ENCODE data around the gene SP6. TPM values are rescaled to one million over a fixed set of nuclear protein-coding genes. Genes with fewer than 3 reads are reported as not detected.
A peak's percentile ranks its signal among the peaks of the same experiment; 100 is the strongest.

The SP6 gene
- total and polyA plus RNA-seq, 2 of the 4 experiments (the other 2 are of a cell fraction) = under 0.01 to 0.31 TPM

DNA sequence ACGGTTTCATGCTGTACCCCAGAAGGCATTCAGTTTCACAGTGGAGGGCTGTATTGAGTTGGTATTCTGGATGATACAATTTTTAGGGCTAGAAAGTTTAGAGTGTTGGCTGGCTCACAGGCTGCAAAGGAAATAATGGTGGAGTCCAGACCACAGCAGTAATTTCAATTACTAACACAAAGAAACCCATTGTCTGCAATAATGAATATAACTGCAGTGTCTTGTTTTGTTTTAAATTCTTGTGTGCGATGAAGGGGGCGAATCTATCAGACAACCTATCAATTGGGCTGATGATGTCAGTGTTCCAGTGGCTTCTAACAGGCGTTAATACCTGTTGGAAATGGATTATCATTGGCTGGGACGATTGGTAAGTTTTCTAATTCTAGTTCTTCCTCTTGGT is 46.6 kb upstream of the SP6 start:
- Histone ChIP-seq H3K4ac (ENCODE audit: low read depth, low read length) (peak overlapping the region; percentile 42; the same call in 1 of the 2 replicates), H3K18ac (ENCODE audit: low read depth, low read length) (no peak overlapping the region), H3K9me1 (ENCODE audit: insufficient read depth, low read length) (0 out of 2 replicates have a peak, but pooled peaks cover 7% of the 10 kb centered on the region), H3K27me3 (ENCODE audit: control insufficient read depth, insufficient read depth, low read length) (no peaks in the 10 kb centered on the region), H2BK5ac (ENCODE audit: low read depth, low read length, poor library complexity, severe bottlenecking) (peak overlapping the region; percentile 84), H3K4me2 (ENCODE audit: low read depth, low read length) (peak overlapping the region; percentile 97), H2AK5ac (ENCODE audit: low read depth, low read length) (no peak overlapping the region), H2BK20ac (ENCODE audit: low read depth, low read length) (no peak overlapping the region), H3K23ac (ENCODE audit: low read depth, low read length) (peak overlapping the region; percentile 65), H2BK120ac (ENCODE audit: low read depth, low read length) (no peak overlapping the region), H4K91ac (ENCODE audit: insufficient read depth, low read depth, low read length) (no peak overlapping the region), H3K56ac (ENCODE audit: extremely low read depth, insufficient read depth, low read length) (no peak overlapping the region), H4K8ac (ENCODE audit: low read depth in 2 of 2, low read length in 2 of 2) (peak overlapping the region in 1 of 2 experiments; percentile 99; a peak in 1 of 4 replicates), H3K9me3 (ENCODE audit: control insufficient read depth, insufficient read depth, low read length) (no peaks in the 10 kb centered on the region), H3K4me1 (ENCODE audit: control insufficient read depth, insufficient read depth, low read length) (peaks cover 1% of the 10 kb centered on the region; the same call in 1 of the 2 replicates), H3K14ac (replicated peaks; ENCODE audit: low read depth, low read length) (no peak overlapping the region), H4K5ac (ENCODE audit: low read depth, low read length) (no peak overlapping the region), H2AFZ (replicated peaks; ENCODE audit: low read length, poor library complexity) (no peak overlapping the region), H3K4me3 (ENCODE audit: insufficient read depth, low read depth, low read length) (no peak overlapping the region), H3K36me3 (ENCODE audit: control insufficient read depth, insufficient read depth, low read length) (no peaks in the 10 kb centered on the region), H3K9ac (ENCODE audit: low read depth, low read length) (peak overlapping the region; percentile 97; the same call in 1 of the 2 replicates), H2BK15ac (ENCODE audit: low read depth, low read length) (no peak overlapping the region), H4K20me1 (ENCODE audit: insufficient read depth, low read length) (no peaks in the 10 kb centered on the region), H3K79me1 (ENCODE audit: low read depth in 1 of 2, low read length in 2 of 2) (peaks cover 37 to 68% of the 10 kb centered on the region in 2 experiments), H2AK9ac (replicated peaks; ENCODE audit: low read depth, low read length, poor library complexity) (no peak overlapping the region), H3K27ac (ENCODE audit: insufficient read depth, low read length) (no peak overlapping the region)
- intact Hi-C loops (cut with micrococcal nuclease) (no loop called here), in situ Hi-C loops (cut with MboI; ENCODE audit: low sequenced_read_pairs) (no loop called here), dilution Hi-C loops (cut with HindIII; ENCODE audit: low sequenced_read_pairs, unreplicated experiment) (no loop called here)
- no peak for ATAC-seq (ENCODE audit: low read depth)
- BruUV-seq (replicated peaks) = no TSS peak
- ChIA-PET CTCF (no interaction called here), POLR2A (ENCODE audit: unreplicated experiment) (no interaction called here)
- 67% methylated on average over 1 of the region's 5 CpGs; no CpG with 5 or more reads in 1 of the 2 experiments for WGBS, 2 experiments (ENCODE audit: extremely low coverage in 2 of 2, insufficient read length in 1 of 2)
- no peak for DNase-seq
- TF ChIP-seq MXI1 (IDR thresholded peaks at IDR 0.05; ENCODE audit: borderline replicate concordance, low read depth, low read length) (no peak), CHD1 (IDR thresholded peaks at IDR 0.05; ENCODE audit: low read depth, low read length) (no peak), RCOR1 (IDR thresholded peaks at IDR 0.05; ENCODE audit: insufficient replicate concordance, low read length) (no peak), ELK1 (IDR thresholded peaks at IDR 0.05; ENCODE audit: borderline replicate concordance, low read depth, low read length) (no peak), CTCF (conservative IDR thresholded peaks at IDR 0.05; ENCODE audit: low read depth, low read length) (no peak), RFX5 (IDR thresholded peaks at IDR 0.05; ENCODE audit: low read depth, low read length) (no peak), MAFK (IDR thresholded peaks at IDR 0.05; ENCODE audit: low read depth, low read length) (no peak), RAD21 (IDR thresholded peaks at IDR 0.05; ENCODE audit: low read length) (no peak), SMC3 (IDR thresholded peaks at IDR 0.05; ENCODE audit: low read depth, low read length) (no peak), NFE2L2 (IDR thresholded peaks at IDR 0.05; ENCODE audit: low read depth, low read length) (no peak), MAZ (IDR thresholded peaks at IDR 0.05; ENCODE audit: borderline replicate concordance, low read depth, low read length) (no peak), POLR2A (IDR thresholded peaks at IDR 0.05; ENCODE audit: low read depth, low read length) (no peak), CEBPB (IDR thresholded peaks at IDR 0.05; ENCODE audit: low read depth, low read length) (no peak)
